Muscle layer of duodenum (tissue), 2 donors: ENCODE results near the gene WFIKKN2.
"Not testable (repeated sequence)": the region's sequence is repeated elsewhere in the genome, so short reads cannot be mapped to it uniquely, and the experiment has no call there.

Experiments used
- H3K27ac ChIP-seq: one replicate; pipeline ENCODE4 v1.7.0; 2013; ENCODE audit warnings: mild to moderate bottlenecking, low read length
- H3K27me3 ChIP-seq: one replicate; pipeline ENCODE4 v1.7.0; 2013; ENCODE audit warnings: low read depth, mild to moderate bottlenecking, control low read depth, low read length
- H3K36me3 ChIP-seq, 2 donors: one replicate each; pipeline ENCODE4 v1.7.0; 2013; ENCODE audit warnings: low read length in 2 of 2, control low read depth in 1 of 2, mild to moderate bottlenecking in 1 of 2; ENCODE audit not compliant: insufficient read depth in 2 of 2, control insufficient read depth in 1 of 2
- H3K4me1 ChIP-seq, 2 donors: one replicate each; pipeline ENCODE4 v1.7.0; 2013; ENCODE audit warnings: low read length in 2 of 2, mild to moderate bottlenecking in 2 of 2, control low read depth in 1 of 2, moderate library complexity in 1 of 2; ENCODE audit not compliant: insufficient read depth in 2 of 2, control insufficient read depth in 1 of 2
- H3K4me3 ChIP-seq, 2 donors: one replicate each; pipeline ENCODE4 v1.7.0; 2013; ENCODE audit warnings: low read length in 2 of 2, low read depth in 1 of 2, mild to moderate bottlenecking in 1 of 2
- H3K9me3 ChIP-seq, 2 donors: one replicate each; pipeline ENCODE4 v1.7.0; 2013; ENCODE audit warnings: low read length in 2 of 2, control low read depth in 1 of 2, mild to moderate bottlenecking in 1 of 2; ENCODE audit not compliant: control insufficient read depth in 1 of 2
- donor health status: healthy.

The WFIKKN2 gene

DNA sequence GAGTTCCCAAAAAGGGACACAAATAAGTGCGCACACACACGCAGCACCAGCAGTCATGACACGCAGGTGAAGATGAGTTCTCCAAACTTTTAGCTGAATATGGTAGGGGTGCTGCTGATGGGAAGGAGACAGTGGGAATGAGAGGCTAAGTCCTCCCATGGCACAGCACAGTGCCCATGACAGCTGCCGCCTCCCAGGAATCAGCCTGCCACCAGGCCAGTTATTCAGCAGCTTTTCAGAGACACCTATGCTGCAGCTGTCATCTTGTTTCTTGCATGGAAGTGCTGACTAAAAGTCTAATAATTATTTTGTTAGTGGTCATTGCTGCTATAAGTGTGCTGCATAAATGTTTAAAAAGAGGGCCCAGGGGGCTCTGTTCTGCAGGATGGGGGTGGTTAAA, 12.2 kb downstream of the WFIKKN2 start:
- H3K36me3 ChIP-seq, result no peaks in the 10 kb centered on the region
- H3K27me3 ChIP-seq, result no peaks in the 10 kb centered on the region
- peaks cover 4 to 8% of the 10 kb centered on the region in 2 donors for H3K4me1 ChIP-seq
- no peaks in the 10 kb centered on the region for H3K9me3 ChIP-seq
- H3K27ac ChIP-seq, result no peak overlapping the region
- no peak overlapping the region for H3K4me3 ChIP-seq

- Histone ChIP-seq H3K36me3 (no peaks in the 10 kb centered on the region), H3K27ac (no peak overlapping the region), H3K4me3 (no peak overlapping the region), H3K9me3 (no peaks in the 10 kb centered on the region), H3K4me1 (peaks cover 4 to 11% of the 10 kb centered on the region in 2 donors), H3K27me3 (no peaks in the 10 kb centered on the region)
These were observed 12.7 kb downstream of the WFIKKN2 start for GRCh38 chr17:50848039-50848438.

DNA sequence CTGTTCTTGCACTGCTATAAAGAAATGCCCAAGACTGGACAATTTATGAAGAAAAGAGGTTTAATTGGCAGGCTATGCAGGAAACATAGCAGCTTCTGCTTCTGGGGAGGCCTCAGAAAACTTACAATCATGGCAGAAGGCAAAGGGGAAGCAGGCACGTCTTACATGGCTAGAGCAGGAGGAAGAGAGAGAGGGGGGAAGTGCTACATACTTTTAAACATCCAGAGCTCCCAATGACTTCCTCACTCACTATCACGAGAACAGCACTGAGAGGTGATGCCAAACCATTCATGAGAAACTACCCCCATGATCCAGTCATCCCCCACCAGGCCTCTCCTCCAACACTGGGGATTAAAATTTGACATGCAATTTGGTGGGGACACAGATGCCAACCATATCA, 13.3 kb downstream of the WFIKKN2 start:
- Histone ChIP-seq H3K27ac (no peak overlapping the region), H3K4me1 (peaks cover 4 to 11% of the 10 kb centered on the region in 2 donors), H3K4me3 (no peak overlapping the region), H3K9me3 (no peaks in the 10 kb centered on the region), H3K27me3 (no peaks in the 10 kb centered on the region), H3K36me3 (no peaks in the 10 kb centered on the region)

GRCh38 chr17:50850640-50851039, 15.3 kb downstream of the WFIKKN2 start:
- no peaks in the 10 kb centered on the region for H3K9me3 ChIP-seq
- H3K27me3 ChIP-seq, result no peaks in the 10 kb centered on the region
- no peak overlapping the region for H3K4me3 ChIP-seq
- no peaks in the 10 kb centered on the region for H3K36me3 ChIP-seq
- H3K4me1 ChIP-seq, result peaks cover 4 to 11% of the 10 kb centered on the region in 2 donors
- no peak overlapping the region for H3K27ac ChIP-seq

DNA sequence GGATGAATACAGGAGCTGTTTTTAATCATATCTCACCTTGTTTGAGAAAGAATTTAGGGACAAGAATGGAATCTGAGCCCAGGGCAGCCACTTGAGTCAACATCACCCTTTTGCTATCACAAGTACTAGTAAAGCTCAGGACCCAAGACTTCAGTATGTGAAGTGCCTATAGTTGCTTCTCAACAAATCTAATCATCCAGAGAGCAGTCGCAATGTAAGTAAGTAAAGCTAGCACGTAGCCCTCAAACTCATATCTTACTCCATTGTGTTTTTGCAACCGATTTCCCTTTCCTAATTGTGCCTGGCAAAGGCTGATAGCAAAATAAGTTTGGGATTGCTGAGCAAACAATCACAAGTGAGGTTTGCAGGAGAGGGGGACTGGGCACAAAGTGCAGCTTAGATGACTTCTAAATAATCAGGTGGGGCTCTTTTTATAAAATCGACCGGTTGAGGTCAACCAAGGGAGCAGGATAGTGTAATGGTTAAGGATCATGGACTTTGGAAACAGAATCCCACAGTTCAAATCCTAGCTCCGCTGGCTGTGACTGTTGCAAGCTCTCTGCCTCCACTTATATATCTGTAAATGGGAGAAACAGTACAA, 17.7 kb downstream of the WFIKKN2 start:
- peak overlapping the region; percentile 26 for H3K27ac ChIP-seq
- H3K9me3 ChIP-seq, result no peaks in the 10 kb centered on the region
- no peaks in the 10 kb centered on the region for H3K27me3 ChIP-seq
- H3K4me1 ChIP-seq, result peaks cover 4 to 11% of the 10 kb centered on the region in 2 donors
- H3K4me3 ChIP-seq, result peak overlapping the region; percentile 42 to 72
- no peaks in the 10 kb centered on the region for H3K36me3 ChIP-seq

DNA sequence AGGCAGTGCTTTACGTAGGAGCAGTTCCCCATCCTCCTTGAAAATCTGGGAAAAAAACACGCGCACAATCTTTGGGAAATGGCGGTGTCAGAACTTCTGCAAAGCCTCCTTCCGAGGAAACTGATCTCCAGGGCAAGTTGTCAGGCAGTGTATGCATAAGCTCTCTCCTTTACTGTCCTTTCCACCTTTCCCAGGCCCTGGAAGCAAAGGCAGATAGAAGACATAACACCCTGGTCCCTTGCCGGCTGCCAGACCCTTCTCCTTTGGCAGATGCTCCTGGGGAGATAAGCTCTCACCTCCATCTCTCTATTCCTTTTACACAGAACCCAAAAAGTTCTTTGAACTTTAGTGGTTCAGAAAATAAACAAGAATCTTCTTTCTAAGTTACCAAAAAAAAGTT, 18.4 kb downstream of the WFIKKN2 start:
- peaks cover 4 to 11% of the 10 kb centered on the region in 2 donors for H3K4me1 ChIP-seq
- no peaks in the 10 kb centered on the region for H3K27me3 ChIP-seq
- no peaks in the 10 kb centered on the region for H3K9me3 ChIP-seq
- H3K36me3 ChIP-seq, result no peaks in the 10 kb centered on the region
- H3K4me3 ChIP-seq, result no peak overlapping the region
- no peak overlapping the region for H3K27ac ChIP-seq

DNA sequence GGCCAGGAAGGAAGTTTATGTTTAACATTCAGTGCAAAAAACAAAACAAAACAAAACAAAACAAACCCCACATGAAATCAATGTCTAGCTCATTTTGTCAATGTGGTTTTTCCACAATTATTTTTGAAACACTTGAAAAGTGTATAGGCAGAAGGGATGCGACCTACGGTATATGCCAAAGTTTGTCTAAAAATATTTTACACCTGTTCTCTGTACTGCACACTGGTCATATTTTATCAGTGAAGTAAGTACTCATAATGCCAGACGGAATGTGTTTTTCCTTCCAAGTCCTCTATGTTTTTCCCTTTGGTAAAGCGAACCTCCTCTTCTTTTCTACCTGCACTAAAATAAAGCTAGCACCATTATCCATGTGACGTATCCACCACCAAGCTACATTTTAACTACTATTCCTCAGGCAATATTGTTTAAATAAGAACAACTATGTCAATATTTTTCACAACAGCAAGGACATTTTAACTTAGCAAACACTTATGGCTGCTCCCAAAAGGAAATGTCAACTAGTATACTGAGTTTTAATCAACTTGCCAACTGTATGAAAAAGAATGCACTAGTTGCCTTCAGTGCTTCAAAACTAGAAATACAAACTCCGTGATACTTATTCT, 20.4 kb downstream of the WFIKKN2 start:
- no peaks in the 10 kb centered on the region for H3K27me3 ChIP-seq
- peaks cover 8 to 11% of the 10 kb centered on the region in 2 donors for H3K4me1 ChIP-seq
- H3K9me3 ChIP-seq, result no peaks in the 10 kb centered on the region
- peaks cover 0 to under 1% of the 10 kb centered on the region in 2 donors for H3K36me3 ChIP-seq
- H3K4me3 ChIP-seq, result no peak overlapping the region
- H3K27ac ChIP-seq, result no peak overlapping the region

GRCh38 chr17:50856431-50856830, 21.0 kb downstream of the WFIKKN2 start:
- H3K4me3 ChIP-seq, result no peak overlapping the region
- H3K36me3 ChIP-seq, result peaks cover 0 to 7% of the 10 kb centered on the region in 2 donors
- peaks cover 12 to 14% of the 10 kb centered on the region in 2 donors for H3K4me1 ChIP-seq

GRCh38 chr17:50858486-50859225, 23.3 kb downstream of the WFIKKN2 start:
- Histone ChIP-seq H3K36me3 (peaks cover 4 to 24% of the 10 kb centered on the region in 2 donors), H3K4me1 (peaks cover 17 to 30% of the 10 kb centered on the region in 2 donors), H3K27ac (no peak overlapping the region), H3K4me3 (no peak overlapping the region), H3K27me3 (no peaks in the 10 kb centered on the region), H3K9me3 (no peaks in the 10 kb centered on the region)

More at GRCh38 chr17:50856431-50856830, 21.0 kb downstream of the WFIKKN2 start:
- H3K9me3 ChIP-seq, result no peaks in the 10 kb centered on the region
- no peaks in the 10 kb centered on the region for H3K27me3 ChIP-seq
- H3K27ac ChIP-seq, result no peak overlapping the region

GRCh38 chr17:50859727-50860126, 24.3 kb downstream of the WFIKKN2 start:
- H3K4me3 ChIP-seq, H3K27me3 ChIP-seq, H3K9me3 ChIP-seq, H3K27ac ChIP-seq: not testable (repeated sequence)
- Histone ChIP-seq H3K4me1 (peaks cover 18 to 36% of the 10 kb centered on the region in 2 donors), H3K36me3 (peaks cover 4 to 24% of the 10 kb centered on the region in 2 donors)

GRCh38 chr17:50861334-50861676, 25.9 kb downstream of the WFIKKN2 start:
- Histone ChIP-seq H3K4me1 (peaks cover 18 to 38% of the 10 kb centered on the region in 2 donors), H3K9me3 (no peaks in the 10 kb centered on the region), H3K4me3 (no peak overlapping the region), H3K27ac (peak overlapping the region; percentile 33), H3K36me3 (peaks cover 4 to 24% of the 10 kb centered on the region in 2 donors), H3K27me3 (no peaks in the 10 kb centered on the region)
